H9 (cell line): ENCODE measurements around the gene LLGL2. TPM values are rescaled to one million over a fixed set of nuclear protein-coding genes. Genes with fewer than 3 reads are reported as not detected.

Source experiments
- DNase-seq: peaks from one replicate; pipeline ENCODE4 v3.0.0-alpha.2; 2017
- H2AFZ ChIP-seq: one replicate; pipeline ENCODE4 v1.6.1; 2013; ENCODE audit warnings: mild to moderate bottlenecking, low read length, control low read depth, moderate library complexity
- H2AK5ac ChIP-seq: 2 replicates; pipeline ENCODE4 v1.6.1; 2013; ENCODE audit warnings: low read length, control low read depth, mixed read lengths; ENCODE audit not compliant: insufficient read length
- H2BK120ac ChIP-seq: one replicate; pipeline ENCODE4 v1.6.1; 2013; ENCODE audit warnings: low read depth, mild to moderate bottlenecking, low read length, control low read depth, inconsistent platforms; ENCODE audit not compliant: poor library complexity, severe bottlenecking
- H2BK12ac ChIP-seq: 2 replicates; pipeline ENCODE4 v1.6.1; 2013; ENCODE audit warnings: low read length, control low read depth, mixed read lengths, low read depth; ENCODE audit not compliant: insufficient read length
- H2BK15ac ChIP-seq: 2 replicates; pipeline ENCODE4 v1.6.1; 2013; ENCODE audit warnings: low read depth, low read length, control low read depth
- H2BK20ac ChIP-seq: one replicate; pipeline ENCODE4 v1.6.1; 2013; ENCODE audit warnings: low read depth, mild to moderate bottlenecking, low read length, control low read depth, inconsistent platforms; ENCODE audit not compliant: poor library complexity, severe bottlenecking
- H2BK5ac ChIP-seq: 2 replicates; pipeline ENCODE4 v1.6.1; 2013; ENCODE audit warnings: low read length, control low read depth, mixed read lengths; ENCODE audit not compliant: insufficient read length
- H3K14ac ChIP-seq: 2 replicates; pipeline ENCODE4 v1.6.1; 2013; ENCODE audit warnings: low read length, control low read depth; ENCODE audit not compliant: insufficient read depth
- H3K18ac ChIP-seq: 2 replicates; pipeline ENCODE4 v1.6.1; 2013; ENCODE audit warnings: low read depth, mild to moderate bottlenecking, mixed read lengths, low read length, control low read depth; ENCODE audit not compliant: insufficient read length
- H3K23ac ChIP-seq: 2 replicates; pipeline ENCODE4 v1.6.1; 2013; ENCODE audit warnings: low read length, control low read depth, mixed read lengths, low read depth; ENCODE audit not compliant: insufficient read length
- H3K23me2 ChIP-seq: 2 replicates; pipeline ENCODE4 v1.6.1; 2013; ENCODE audit warnings: low read depth, mild to moderate bottlenecking, mixed read lengths, low read length, control low read depth; ENCODE audit not compliant: insufficient read length, poor library complexity, severe bottlenecking
- H3K27ac ChIP-seq: 2 replicates; pipeline ENCODE4 v1.5.1; 2013; ENCODE audit warnings: low read length, control low read depth, mixed read lengths, low read depth; ENCODE audit not compliant: insufficient read length
- H3K27me3 ChIP-seq: 2 replicates; pipeline ENCODE4 v1.6.1; 2013; ENCODE audit warnings: low read length, control low read depth, inconsistent platforms; ENCODE audit not compliant: insufficient read depth
- H3K4ac ChIP-seq: 2 replicates; pipeline ENCODE4 v1.6.1; 2013; ENCODE audit warnings: low read depth, mild to moderate bottlenecking, control low read depth, inconsistent platforms, low read length, moderate library complexity
- H3K4me1 ChIP-seq: 2 replicates; pipeline ENCODE4 v1.6.1; 2013; ENCODE audit warnings: low read length, control low read depth, inconsistent platforms; ENCODE audit not compliant: insufficient read depth
- H3K4me2 ChIP-seq: 2 replicates; pipeline ENCODE4 v1.6.1; 2013; ENCODE audit warnings: low read length, control low read depth, mixed read lengths; ENCODE audit not compliant: insufficient read length, insufficient read depth
- H3K56ac ChIP-seq: 2 replicates; pipeline ENCODE4 v1.6.1; 2013; ENCODE audit warnings: low read depth, mild to moderate bottlenecking, mixed read lengths, low read length, control low read depth; ENCODE audit not compliant: insufficient read length
- H3K79me1 ChIP-seq: 2 replicates; pipeline ENCODE4 v1.6.1; 2013; ENCODE audit warnings: low read depth, mild to moderate bottlenecking, moderate library complexity, low read length, control low read depth, inconsistent platforms; ENCODE audit not compliant: insufficient read depth, poor library complexity, severe bottlenecking
- H3K79me2 ChIP-seq: 2 replicates; pipeline ENCODE4 v1.6.1; 2013; ENCODE audit warnings: low read length, control low read depth, inconsistent platforms; ENCODE audit not compliant: insufficient read depth
- H3K9ac ChIP-seq: 2 replicates; pipeline ENCODE4 v1.6.1; 2013; ENCODE audit warnings: low read length, control low read depth, mixed read lengths; ENCODE audit not compliant: insufficient read length; ENCODE audit errors: extremely low read depth
- H3K9me3 ChIP-seq: one replicate; pipeline ENCODE4 v1.6.1; 2013; ENCODE audit warnings: low read depth, low read length, inconsistent platforms; ENCODE audit not compliant: control insufficient read depth
- H3T11ph ChIP-seq: one replicate; pipeline ENCODE4 v1.6.1; 2013; ENCODE audit warnings: mild to moderate bottlenecking, low read length, control low read depth, inconsistent platforms
- H4K20me1 ChIP-seq: one replicate; pipeline ENCODE4 v1.6.1; 2013; ENCODE audit not compliant: control insufficient read depth, insufficient read length, insufficient read depth
- H4K5ac ChIP-seq: 2 replicates; pipeline ENCODE4 v1.6.1; 2013; ENCODE audit warnings: low read depth, mild to moderate bottlenecking, mixed read lengths, low read length, control low read depth; ENCODE audit not compliant: insufficient read length
- H4K8ac ChIP-seq: replicated peaks from 2 replicates; pipeline ENCODE4 v1.6.1; 2013; ENCODE audit warnings: low read length, control low read depth, mixed read lengths, low read depth; ENCODE audit not compliant: insufficient read length
- H4K91ac ChIP-seq: 2 replicates; pipeline ENCODE4 v1.6.1; 2013; ENCODE audit warnings: low read depth, mild to moderate bottlenecking, moderate library complexity, mixed read lengths, low read length, control low read depth; ENCODE audit not compliant: insufficient read length
- H3K27ac Mint-ChIP-seq, 3 experiments: 2 replicates in 2 of 3; 3 replicates in 1 of 3; pipeline ENCODE4 v1.8.0; 2020 to 2021; ENCODE audit warnings: mixed read lengths in 3 of 3, mild to moderate bottlenecking in 1 of 3, moderate library complexity in 1 of 3
- H3K27me3 Mint-ChIP-seq: 2 replicates; pipeline ENCODE4 v1.8.0; 2021; ENCODE audit warnings: low read depth, mild to moderate bottlenecking, moderate library complexity, mixed read lengths
- H3K36me3 Mint-ChIP-seq, 3 experiments: 2 replicates in 2 of 3; 3 replicates in 1 of 3; pipeline ENCODE4 v1.8.0; 2020 to 2021; ENCODE audit warnings: low read depth in 3 of 3, mixed read lengths in 3 of 3; ENCODE audit not compliant: insufficient read depth in 1 of 3
- H3K4me1 Mint-ChIP-seq, 2 experiments: 2 replicates each; pipeline ENCODE4 v1.8.0; 2020; ENCODE audit warnings: mixed read lengths in 2 of 2
- H3K4me3 Mint-ChIP-seq, 2 experiments: 2 replicates in 1 of 2; 3 replicates in 1 of 2; pipeline ENCODE4 v1.8.0; 2020 to 2021; ENCODE audit warnings: mild to moderate bottlenecking in 2 of 2, mixed read lengths in 2 of 2, moderate library complexity in 1 of 2
- H3K9me3 Mint-ChIP-seq, 2 experiments: 2 replicates in 1 of 2; 3 replicates in 1 of 2; pipeline ENCODE4 v1.8.0; 2020; ENCODE audit warnings: mild to moderate bottlenecking in 2 of 2, mixed read lengths in 2 of 2, moderate library complexity in 1 of 2
- WGBS: extraction: QIAGEN DNeasy Blood & Tissue Kit; methylation state at CpG from one replicate; pipeline ENCODE4 v1.1.7; 2013; ENCODE audit warnings: missing lambda C conversion rate, low lambda C conversion rate, mixed read lengths; ENCODE audit not compliant: insufficient read length; ENCODE audit errors: extremely low coverage; 5-methylcytosine and 5-hydroxymethylcytosine counted together
- total RNA-seq: library from RNA; stranded (reverse); gene quantifications from 2 replicates; pipeline ENCODE4 v1.2.1, GENCODE V29; 2021
- TF ChIP-seq, protein P1 (sequence below): fragments of 200-600 bp; sonication (generic); conservative IDR thresholded peaks from 3 replicates; pipeline ENCODE4 v1.8.0; 2021; ENCODE audit warnings: antibody characterized with exemption, mild to moderate bottlenecking

Gene LLGL2
- total RNA-seq, 1 experiment from 2014 or later = 90.4 TPM

- Mint-ChIP-seq H3K36me3 (peaks cover 4 to 47% (median 44%) of the 10 kb centered on the region in 3 experiments; a peak in 6 of 7 replicates), H3K27me3 (peaks cover 2% of the 10 kb centered on the region; the same call in 1 of the 2 replicates), H3K4me1 (peaks cover 15 to 18% of the 10 kb centered on the region in 2 experiments), H3K27ac (no peak overlapping the region; a peak in 1 of 7 replicates), H3K4me3 (no peak overlapping the region; a peak in 1 of 5 replicates), H3K9me3 (no peaks in the 10 kb centered on the region)
- Histone ChIP-seq H3K23ac (no peak overlapping the region), H3K79me1 (no peaks in the 10 kb centered on the region), H3K4ac (no peak overlapping the region), H4K8ac (no peak overlapping the region), H3K56ac (no peak overlapping the region), H2BK120ac (no peak overlapping the region), H3K27ac (no peak overlapping the region), H3K18ac (no peak overlapping the region), H3K4me2 (no peak overlapping the region), H2BK5ac (no peak overlapping the region), H3T11ph (no peak overlapping the region), H3K23me2 (peaks cover 14% of the 10 kb centered on the region), H3K9ac (no peak overlapping the region), H3K4me1 (no peaks in the 10 kb centered on the region), H2BK15ac (no peak overlapping the region), H2BK20ac (no peak overlapping the region), H3K9me3 (no peaks in the 10 kb centered on the region), H4K91ac (no peak overlapping the region), H2BK12ac (no peak overlapping the region), H2AK5ac (no peak overlapping the region), H3K14ac (no peak overlapping the region), H3K27me3 (no peaks in the 10 kb centered on the region), H3K79me2 (no peaks in the 10 kb centered on the region), H4K5ac (no peak overlapping the region), H2AFZ (no peak overlapping the region), H4K20me1 (no peaks in the 10 kb centered on the region)
- TF ChIP-seq, protein P1, sequence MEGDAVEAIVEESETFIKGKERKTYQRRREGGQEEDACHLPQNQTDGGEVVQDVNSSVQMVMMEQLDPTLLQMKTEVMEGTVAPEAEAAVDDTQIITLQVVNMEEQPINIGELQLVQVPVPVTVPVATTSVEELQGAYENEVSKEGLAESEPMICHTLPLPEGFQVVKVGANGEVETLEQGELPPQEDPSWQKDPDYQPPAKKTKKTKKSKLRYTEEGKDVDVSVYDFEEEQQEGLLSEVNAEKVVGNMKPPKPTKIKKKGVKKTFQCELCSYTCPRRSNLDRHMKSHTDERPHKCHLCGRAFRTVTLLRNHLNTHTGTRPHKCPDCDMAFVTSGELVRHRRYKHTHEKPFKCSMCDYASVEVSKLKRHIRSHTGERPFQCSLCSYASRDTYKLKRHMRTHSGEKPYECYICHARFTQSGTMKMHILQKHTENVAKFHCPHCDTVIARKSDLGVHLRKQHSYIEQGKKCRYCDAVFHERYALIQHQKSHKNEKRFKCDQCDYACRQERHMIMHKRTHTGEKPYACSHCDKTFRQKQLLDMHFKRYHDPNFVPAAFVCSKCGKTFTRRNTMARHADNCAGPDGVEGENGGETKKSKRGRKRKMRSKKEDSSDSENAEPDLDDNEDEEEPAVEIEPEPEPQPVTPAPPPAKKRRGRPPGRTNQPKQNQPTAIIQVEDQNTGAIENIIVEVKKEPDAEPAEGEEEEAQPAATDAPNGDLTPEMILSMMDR = no peak
- DNase-seq = no peak
- WGBS = no CpG with 5 or more reads among the region's 7 CpGs
These were observed 1.9 kb upstream of the LLGL2 start for GRCh38 chr17:75523647-75524046.
